KBM-7 (cell line): ENCODE results near the gene ATP5PO.
"Not testable (repeated sequence)": the region's sequence is repeated elsewhere in the genome, so short reads cannot be mapped to it uniquely, and the experiment has no call there.

Source experiments
- DNase-seq: peaks from one replicate; pipeline ENCODE4 v3.0.0-alpha.2; 2015
- in situ Hi-C: fragments of 300-500 bp; cut with MboI; formaldehyde crosslinking; loops from 2 replicates; pipeline ENCODE4 v1.14.3; 2020; ENCODE audit warnings: low sequenced_read_pairs, low pct_unique_long_range_greater_than_20kb, mixed read lengths

The ATP5PO gene

DNA sequence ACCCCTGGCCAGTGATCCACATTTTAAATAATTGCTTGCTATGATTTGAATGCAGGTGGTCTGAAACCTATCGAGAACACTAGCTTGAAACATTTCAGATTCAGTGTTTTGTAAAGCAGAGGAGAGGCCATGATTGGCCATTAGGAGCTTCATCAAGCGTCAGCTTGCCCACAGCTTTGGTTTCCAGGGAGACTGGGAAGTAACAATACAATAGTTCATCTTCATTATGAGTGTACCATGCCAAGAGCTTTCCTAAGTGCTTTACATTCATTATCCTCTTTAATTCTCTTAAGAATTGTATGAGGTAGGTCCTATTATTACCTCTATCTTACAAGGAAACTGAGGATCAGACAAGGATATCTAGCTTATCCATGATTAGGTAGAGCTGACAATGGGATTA, 27.7 kb upstream of the ATP5PO start:
- DNase-seq = no peak
- in situ Hi-C loops = no loop called here

DNA sequence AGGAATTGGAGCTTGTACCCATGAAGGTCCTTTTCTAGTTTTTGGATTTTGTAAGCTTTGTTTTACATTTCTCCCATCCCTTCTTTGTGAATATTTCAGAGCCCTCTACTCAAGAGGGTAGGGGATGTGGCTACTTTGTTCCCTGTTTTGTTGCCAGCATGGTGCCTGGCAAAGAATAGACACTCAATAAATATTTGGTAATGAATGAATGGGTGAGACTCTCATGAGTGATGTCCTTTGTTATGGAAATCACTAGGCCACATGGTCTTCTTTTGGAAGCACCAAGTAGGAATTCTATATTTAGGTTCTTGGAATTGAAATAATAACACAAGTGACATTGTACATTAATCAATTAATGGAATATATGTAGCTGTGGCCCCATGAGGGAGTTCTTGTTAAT, 26.8 kb upstream of the ATP5PO start:
- DNase-seq = no peak
- in situ Hi-C loops = no loop called here

GRCh38 chr21:33940881-33941245, 25.3 kb upstream of the ATP5PO start:
- DNase-seq = no peak
- in situ Hi-C loops = no loop called here

DNA sequence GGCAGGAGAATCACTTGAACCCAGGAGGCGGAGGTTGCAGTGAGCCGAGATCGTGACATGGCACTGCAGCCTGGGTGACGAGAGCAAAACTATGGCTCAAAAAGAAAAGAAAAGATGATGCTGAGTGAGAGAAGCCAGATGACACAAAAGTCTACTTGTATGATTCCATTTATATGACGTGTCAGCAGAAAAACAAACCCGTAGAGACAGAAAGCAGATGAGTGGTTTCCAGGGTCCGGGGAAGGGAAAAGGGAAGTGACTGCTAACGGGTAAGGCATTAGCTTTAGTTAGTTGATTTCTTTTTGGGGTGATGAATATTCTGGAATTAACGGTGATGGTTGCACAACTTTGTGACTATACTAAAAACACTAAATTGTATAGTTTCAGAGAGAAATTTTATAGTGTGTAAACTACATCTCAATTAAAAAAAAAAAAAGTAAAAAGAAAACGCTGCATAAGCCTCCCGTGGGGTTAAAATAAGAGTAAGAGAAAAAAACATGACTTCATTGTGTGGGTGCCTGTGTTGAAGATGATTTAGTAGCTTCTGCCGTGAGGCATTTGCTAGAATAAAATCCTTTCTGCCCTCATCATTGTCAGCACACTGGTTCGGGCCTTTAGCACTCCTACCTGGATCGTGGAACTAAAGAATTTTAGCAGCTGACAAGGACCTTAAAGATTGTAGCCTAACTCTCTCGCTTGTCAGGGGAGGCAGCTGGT, 24.7 kb upstream of the ATP5PO start:
- peak; percentile 81 for DNase-seq
- in situ Hi-C loops = no loop called here

- in situ Hi-C loops = no loop called here
- no peak for DNase-seq
Measured at GRCh38 chr21:33939226-33939625, 23.6 kb upstream of the ATP5PO start.

GRCh38 chr21:33938381-33938780, 22.8 kb upstream of the ATP5PO start:
- in situ Hi-C loops = no loop called here
- DNase-seq = no peak

GRCh38 chr21:33937931-33938339, 22.3 kb upstream of the ATP5PO start:
- DNase-seq = peak; percentile 56
- in situ Hi-C loops = no loop called here

- in situ Hi-C loops = no loop called here
- no peak for DNase-seq
Measured at GRCh38 chr21:33937146-33937545, 21.5 kb upstream of the ATP5PO start.

GRCh38 chr21:33936301-33937038, 20.9 kb upstream of the ATP5PO start:
- DNase-seq = peak; percentile 47
- in situ Hi-C loops = no loop called here

DNA sequence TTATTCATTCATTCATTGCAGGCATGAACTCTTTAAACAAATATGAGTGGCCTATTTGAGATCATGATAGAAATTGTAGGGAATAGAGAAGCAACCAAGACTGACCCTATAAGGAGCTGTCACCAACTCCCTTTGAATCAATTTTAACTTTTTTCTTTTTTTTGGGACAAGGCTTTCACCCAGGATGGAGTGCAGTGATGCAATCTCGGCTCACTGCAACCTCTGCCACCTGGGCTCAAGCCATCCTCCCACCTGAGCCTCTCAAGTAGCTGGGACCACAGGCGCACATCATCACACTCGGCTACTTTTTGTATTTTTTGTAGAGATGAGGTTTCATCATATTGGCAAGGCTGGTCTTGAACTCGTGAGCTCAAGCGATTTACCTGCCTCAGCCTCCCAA, 17.1 kb upstream of the ATP5PO start:
- in situ Hi-C loops = no loop called here
- DNase-seq = no peak

DNA sequence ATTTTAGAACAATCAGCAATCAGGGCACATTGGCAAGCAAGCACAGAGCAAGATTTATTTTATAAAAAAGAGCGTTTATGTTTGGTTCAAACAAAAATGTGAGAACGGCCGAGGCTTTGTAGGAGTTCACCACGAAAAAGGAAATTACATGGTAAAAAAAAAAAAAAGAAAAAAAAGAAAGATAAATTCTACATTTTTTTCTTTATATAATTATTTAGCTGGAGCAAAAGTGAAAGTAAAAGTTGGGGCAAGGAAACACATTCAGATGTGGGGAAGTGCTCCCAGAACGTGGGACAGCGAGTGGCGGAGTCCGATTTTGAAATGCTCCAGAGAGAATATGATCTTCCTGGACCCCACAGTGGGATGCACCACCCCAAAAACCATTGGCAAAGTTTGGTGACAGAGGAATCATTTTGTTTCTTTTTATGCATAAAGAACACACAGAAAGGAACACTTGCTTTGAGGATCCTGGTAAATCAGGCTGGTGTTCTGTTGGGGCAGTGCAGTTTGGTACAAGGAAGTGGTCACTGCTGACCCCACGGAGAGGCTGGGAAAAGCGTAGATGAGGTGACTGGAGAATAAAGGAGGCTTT, 16.3 kb upstream of the ATP5PO start:
- DNase-seq = peak; percentile 48
- in situ Hi-C loops = no loop called here

DNA sequence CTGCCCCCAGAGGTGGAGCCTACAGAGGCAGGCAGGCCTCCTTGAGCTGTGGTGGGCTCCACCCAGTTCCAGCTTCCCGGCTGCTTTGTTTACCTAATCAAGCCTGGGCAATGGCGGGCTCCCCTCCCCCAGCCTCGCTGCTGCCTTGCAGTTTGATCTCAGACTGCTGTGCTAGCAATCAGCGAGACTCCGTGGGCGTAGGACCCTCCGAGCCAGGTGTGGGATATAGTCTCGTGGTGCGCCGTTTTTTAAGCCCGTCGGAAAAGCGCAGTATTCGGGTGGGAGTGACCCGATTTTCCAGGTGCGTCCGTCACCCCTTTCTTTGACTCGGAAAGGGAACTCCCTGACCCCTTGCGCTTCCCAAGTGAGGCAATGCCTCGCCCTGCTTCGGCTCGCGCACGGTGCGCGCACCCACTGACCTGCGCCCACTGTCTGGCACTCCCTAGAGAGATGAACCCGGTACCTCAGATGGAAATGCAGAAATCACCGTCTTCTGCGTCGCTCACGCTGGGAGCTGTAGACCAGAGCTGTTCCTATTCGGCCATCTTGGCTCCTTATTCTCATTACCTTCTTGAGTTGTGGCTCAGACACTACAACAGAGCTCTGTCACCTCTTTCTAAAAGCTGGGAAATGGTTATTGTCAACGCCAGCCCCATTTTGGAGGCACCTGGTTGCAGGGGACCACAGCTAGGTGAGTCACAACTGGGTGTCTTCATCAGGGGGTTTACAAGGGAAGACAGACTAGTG, 15.6 kb upstream of the ATP5PO start:
- DNase-seq, in situ Hi-C loops: not testable (repeated sequence)

DNA sequence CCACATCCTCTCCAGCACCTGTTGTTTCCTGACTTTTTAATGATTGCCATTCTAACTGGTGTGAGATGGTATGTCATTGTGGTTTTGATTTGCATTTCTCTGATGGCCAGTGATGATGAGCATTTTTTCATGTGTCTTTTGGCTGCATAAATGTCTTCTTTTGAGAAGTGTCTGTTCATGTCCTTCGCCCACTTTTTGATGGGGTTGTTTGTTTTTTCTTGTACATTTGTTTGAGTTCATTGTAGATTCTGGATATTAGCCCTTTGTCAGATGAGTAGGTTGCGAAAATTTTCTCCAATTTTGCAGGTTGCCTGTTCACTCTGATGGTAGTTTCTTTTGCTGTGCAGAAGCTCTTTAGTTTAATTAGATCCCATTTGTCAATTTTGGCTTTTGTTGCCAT, 10.6 kb upstream of the ATP5PO start:
- DNase-seq, in situ Hi-C loops: not testable (repeated sequence)

- DNase-seq = peak; percentile 18
Measured at GRCh38 chr21:33924766-33925100, 9.1 kb upstream of the ATP5PO start.

DNA sequence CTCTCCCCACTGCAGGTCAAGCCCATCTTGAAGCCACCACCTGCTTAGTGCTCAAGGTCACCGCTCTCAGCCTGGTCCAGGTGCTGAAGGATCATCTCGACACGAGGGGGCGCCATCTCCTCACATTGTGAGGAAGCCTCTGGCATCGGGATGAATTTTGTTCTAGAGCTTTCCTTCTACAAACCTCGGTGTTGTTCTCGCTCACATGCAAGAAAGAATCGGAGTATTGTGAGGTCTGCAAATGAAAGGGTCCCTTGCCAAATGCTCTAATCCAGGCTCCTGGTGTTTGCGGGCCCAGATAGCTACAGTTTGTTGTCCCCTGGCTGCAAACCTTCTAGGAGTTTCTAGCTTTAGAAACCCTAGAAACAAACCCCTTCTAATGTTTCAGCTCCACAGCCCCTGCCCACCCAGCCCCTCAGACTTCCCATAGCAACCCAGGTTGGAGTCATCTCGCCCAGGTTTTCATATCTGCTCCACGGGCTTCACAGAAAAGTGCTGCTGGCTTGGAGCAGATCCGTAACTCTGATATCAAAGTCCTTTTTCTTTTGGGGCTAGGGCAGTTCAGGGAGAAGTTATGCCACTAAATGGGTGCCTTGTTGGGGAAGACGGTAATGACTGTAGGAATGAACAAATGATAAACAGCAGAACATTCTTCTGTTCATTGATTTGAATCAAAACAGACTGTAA, 8.6 kb upstream of the ATP5PO start:
- in situ Hi-C loops = loop anchor here (25.0 kb wide), 1 partner anchor 688 kb away; the partner anchor contains the start of gene RCAN1
- DNase-seq = peak; percentile 81

More at GRCh38 chr21:33924766-33925100, 9.1 kb upstream of the ATP5PO start:
- in situ Hi-C loops = loop anchor here (25.0 kb wide), 1 partner anchor 688 kb away; the partner anchor contains the start of gene RCAN1

- DNase-seq = no peak
- in situ Hi-C loops = loop anchor here (25.0 kb wide), 1 partner anchor 695 kb away; the partner anchor contains the start of gene RCAN1
Measured at GRCh38 chr21:33917421-33917820, 1.8 kb upstream of the ATP5PO start.

DNA sequence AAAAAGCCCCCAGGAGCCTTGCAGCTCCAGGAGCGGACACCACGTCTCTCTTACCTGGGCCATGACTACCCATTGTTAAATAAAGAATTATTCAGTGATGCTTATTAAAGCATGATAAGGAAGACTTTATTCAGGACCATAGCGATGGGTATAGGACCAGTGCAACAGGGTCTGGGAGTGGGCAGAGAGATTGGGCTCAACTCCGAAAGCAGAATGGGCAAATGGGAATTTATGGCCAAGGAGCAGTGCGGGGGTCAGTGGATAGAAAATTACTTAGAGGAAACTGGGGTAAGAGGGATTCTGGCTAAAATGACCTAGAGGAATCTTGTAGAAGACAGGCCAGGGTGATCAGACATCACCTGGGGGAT, 580 bp upstream of the ATP5PO start:
- DNase-seq = no peak
- in situ Hi-C loops = loop anchor here (25.0 kb wide), 1 partner anchor 696 kb away; the partner anchor contains the start of gene RCAN1

DNA sequence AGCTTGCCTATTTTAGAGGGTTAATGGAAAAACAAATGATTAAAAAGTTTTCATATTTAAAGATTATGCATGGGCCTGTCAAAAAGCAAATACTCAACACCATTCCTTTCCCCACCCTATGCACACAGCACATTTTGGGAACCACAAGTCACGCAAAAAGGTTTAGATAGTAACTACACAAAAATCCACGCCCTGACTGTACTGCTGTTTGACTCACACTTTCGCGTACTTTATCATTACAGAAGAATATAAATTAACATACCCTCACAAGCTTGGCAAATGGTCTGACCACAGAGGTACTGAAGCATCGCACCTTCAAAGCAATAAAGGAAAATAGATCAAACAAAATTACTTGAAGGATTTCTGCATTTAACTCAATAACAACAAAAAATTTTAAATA, 1.4 kb downstream of the ATP5PO start:
- in situ Hi-C loops = loop anchor here (25.0 kb wide), 1 partner anchor 698 kb away; the partner anchor contains the start of gene RCAN1
- DNase-seq = no peak

- in situ Hi-C loops = loop anchor here (25.0 kb wide), 1 partner anchor 703 kb away; the partner anchor contains the start of gene RCAN1
- no peak for DNase-seq
Measured at GRCh38 chr21:33909756-33910155, 5.8 kb downstream of the ATP5PO start.
